ENCODE results near the gene FAM13B. TPM values are rescaled to one million over a fixed set of nuclear protein-coding genes. Genes with fewer than 3 reads are reported as not detected.
A peak's percentile ranks its signal among the peaks of the same experiment; 100 is the strongest.

The FAM13B gene
- total RNA-seq, 2 experiments from 2014 or later, result 33.1 to 36.7 TPM

- ATAC-seq (ENCODE audit: poor library complexity) (no peak), DNase-seq (no peak)
- H3K4me3 ChIP-seq (ENCODE audit: low read length), result no peak overlapping the region
- H3K27ac ChIP-seq (ENCODE audit: low read depth in 1 of 2, low read length in 2 of 2), result peak overlapping the region in 1 of 2 donors; percentile 98
- ChIA-PET POLR2A (interaction anchor here (0.6 to 1.5 kb wide), 5 partner anchors 35 to 542 kb away, joined by 3 to 5 read pairs (median 3); partner anchors contain the start of genes FAM53C and HNRNPA0), CTCF (no interaction called here)
- H3K36me3 ChIP-seq (ENCODE audit: insufficient read depth, low read length), result peaks cover 2% of the 10 kb centered on the region
- peak overlapping the region; percentile 100 for H3K4me3 Mint-ChIP-seq
- no peak for TF ChIP-seq CTCF (IDR thresholded peaks at IDR 0.05)
- peaks cover 55% of the 10 kb centered on the region for H3K4me1 Mint-ChIP-seq (ENCODE audit: low read depth)
- no peaks in the 10 kb centered on the region for H3K9me3 ChIP-seq (ENCODE audit: control insufficient read depth in 1 of 2, insufficient read depth in 1 of 2, low read length in 2 of 2)
- intact Hi-C loops (cut with DNase I, micrococcal nuclease), result loop anchor here (2.0 to 10.0 kb wide), 6 partner anchors 145 to 1161 kb away; partner anchors contain the start of genes BRD8 (in 1 of the 2), CDC23 (in 1 of the 2), CDC25C (in 1 of the 2) and HNRNPA0 (in 1 of the 2)
- H3K27me3 ChIP-seq (ENCODE audit: control insufficient read depth in 1 of 2, insufficient read depth in 2 of 2, low read length in 2 of 2), result no peaks in the 10 kb centered on the region
- H3K9me3 Mint-ChIP-seq, result no peaks in the 10 kb centered on the region
- H3K4me1 ChIP-seq (ENCODE audit: insufficient read depth, low read length), result peaks cover 37% of the 10 kb centered on the region
- no peaks in the 10 kb centered on the region for H3K27me3 Mint-ChIP-seq
- H3K36me3 Mint-ChIP-seq (ENCODE audit: low read depth), result peaks cover 23% of the 10 kb centered on the region
- H3K27ac Mint-ChIP-seq, result peak overlapping the region; percentile 96
Measured at GRCh38 chr5:138033907-138034306, 1.0 kb upstream of the FAM13B start.

- H3K27me3 Mint-ChIP-seq, result no peaks in the 10 kb centered on the region
- Histone ChIP-seq H3K36me3 (ENCODE audit: insufficient read depth, low read length) (peaks cover 2% of the 10 kb centered on the region), H3K4me3 (ENCODE audit: low read length) (peak overlapping the region; percentile 86), H3K4me1 (ENCODE audit: insufficient read depth, low read length) (peaks cover 42% of the 10 kb centered on the region), H3K9me3 (ENCODE audit: control insufficient read depth in 1 of 2, insufficient read depth in 1 of 2, low read length in 2 of 2) (no peaks in the 10 kb centered on the region), H3K27ac (ENCODE audit: low read depth in 1 of 2, low read length in 2 of 2) (peak overlapping the region; percentile 97 to 98), H3K27me3 (ENCODE audit: control insufficient read depth in 1 of 2, insufficient read depth in 2 of 2, low read length in 2 of 2) (no peaks in the 10 kb centered on the region)
- DNase-seq (peak in 1 of 14 experiments; percentile 1), ATAC-seq (ENCODE audit: poor library complexity) (no peak)
- TF ChIP-seq CTCF (IDR thresholded peaks at IDR 0.05), result no peak
- H3K9me3 Mint-ChIP-seq, result no peaks in the 10 kb centered on the region
- CTCF ChIA-PET, result no interaction called here
- intact Hi-C loops (cut with DNase I, micrococcal nuclease), result loop anchor here (5.0 to 10.0 kb wide), 5 partner anchors 179 to 1161 kb away; partner anchors contain the start of genes CDC23 (in 1 of the 2), CDC25C (in 1 of the 2), HNRNPA0 (in 1 of the 2) and HSPA9 (in 1 of the 2)
- H3K4me3 Mint-ChIP-seq, result peak overlapping the region; percentile 100
- POLR2A ChIA-PET, result interaction anchor here (0.6 to 1.5 kb wide), 7 partner anchors 9 to 542 kb away, joined by 3 to 5 read pairs (median 3); partner anchors contain the start of genes FAM53C, HNRNPA0 and PKD2L2
- H3K4me1 Mint-ChIP-seq (ENCODE audit: low read depth), result peaks cover 60% of the 10 kb centered on the region
- peaks cover 23% of the 10 kb centered on the region for H3K36me3 Mint-ChIP-seq (ENCODE audit: low read depth)
- H3K27ac Mint-ChIP-seq, result peak overlapping the region; percentile 96
Measured at GRCh38 chr5:138033386-138033808, 518 bp upstream of the FAM13B start.

GRCh38 chr5:138032028-138032571, 779 bp downstream of the FAM13B start:
- peaks cover 47% of the 10 kb centered on the region for H3K4me1 ChIP-seq (ENCODE audit: insufficient read depth, low read length)
- H3K4me3 ChIP-seq (ENCODE audit: low read length), result peak overlapping the region; percentile 86
- DNase-seq, result peak in 7 of 14 experiments; percentile 30 to 80 (median 55)
- H3K36me3 ChIP-seq (ENCODE audit: insufficient read depth, low read length), result peaks cover 2% of the 10 kb centered on the region
- Mint-ChIP-seq H3K27ac (peak overlapping the region; percentile 96), H3K27me3 (no peaks in the 10 kb centered on the region), H3K36me3 (ENCODE audit: low read depth) (peaks cover 35% of the 10 kb centered on the region), H3K4me1 (ENCODE audit: low read depth) (peaks cover 69% of the 10 kb centered on the region), H3K4me3 (peak overlapping the region; percentile 100), H3K9me3 (no peaks in the 10 kb centered on the region)
- ChIA-PET CTCF (no interaction called here), POLR2A (interaction anchor here (0.7 to 0.8 kb wide), 2 partner anchors 11 to 14 kb away, joined by 3 read pairs; no protein-coding TSS in a partner anchor)
- no peaks in the 10 kb centered on the region for H3K9me3 ChIP-seq (ENCODE audit: control insufficient read depth in 1 of 2, insufficient read depth in 1 of 2, low read length in 2 of 2)
- H3K27ac ChIP-seq (ENCODE audit: low read depth in 1 of 2, low read length in 2 of 2), result peak overlapping the region; percentile 97 to 98
- TF ChIP-seq CTCF (IDR thresholded peaks at IDR 0.05), result peak; percentile 7
- intact Hi-C loops (cut with DNase I, micrococcal nuclease), result loop anchor here (1.0 to 10.0 kb wide), 6 partner anchors 180 to 1163 kb away; partner anchors contain the start of genes CDC23 (in 1 of the 2), CDC25C (in 1 of the 2), HNRNPA0 (in 1 of the 2) and HSPA9 (in 1 of the 2)
- H3K27me3 ChIP-seq (ENCODE audit: control insufficient read depth in 1 of 2, insufficient read depth in 2 of 2, low read length in 2 of 2), result no peaks in the 10 kb centered on the region
- peak; percentile 35 for ATAC-seq (ENCODE audit: poor library complexity)
